IMR-90 (cell line): ENCODE data around the gene SENP6. TPM values are rescaled to one million over a fixed set of nuclear protein-coding genes. Genes with fewer than 3 reads are reported as not detected.

ENCODE experiments used
- ATAC-seq: fragments of 200-7000 bp; cut with Tn5 transposase; 2 replicates; pipeline ENCODE4 v1.9.1; 2020; ENCODE audit warnings: low read depth, mild to moderate bottlenecking, moderate library complexity
- BruUV-seq: library from RNA; stranded (reverse); fragments of 400-500 nt; replicated peaks from 2 replicates; lab custom pipeline; 2021; lab: Mats Ljungman, UMichigan
- CTCF ChIA-PET: fragments of 300-600 bp; formaldehyde crosslinking; extraction: SDS; loops from one replicate; lab custom pipeline; 2021; ENCODE audit warnings: antibody characterized with exemption; lab: Yijun Ruan, JAX
- POLR2A ChIA-PET: fragments of 300-600 bp; sonication (Branson Sonifier 250); formaldehyde crosslinking; loops from one replicate; lab custom pipeline; 2022; ENCODE audit warnings: antibody characterized with exemption; ENCODE audit not compliant: unreplicated experiment; lab: Charles Lee
- DNase-seq: peaks from one replicate; pipeline ENCODE4 v3.0.0; 2013
- H2AFZ ChIP-seq: replicated peaks from 2 replicates; pipeline ENCODE3; 2013; ENCODE audit warnings: low read length, mild to moderate bottlenecking; ENCODE audit not compliant: poor library complexity
- H2AK5ac ChIP-seq: 2 replicates; pipeline ENCODE4 v1.6.1; 2013; ENCODE audit warnings: low read depth, low read length, inconsistent platforms
- H2AK9ac ChIP-seq: replicated peaks from 2 replicates; pipeline ENCODE3; 2013; ENCODE audit warnings: mild to moderate bottlenecking, low read depth, low read length, moderate library complexity; ENCODE audit not compliant: poor library complexity
- H2BK120ac ChIP-seq: 2 replicates; pipeline ENCODE4 v1.6.1; 2013; ENCODE audit warnings: low read depth, low read length, inconsistent platforms
- H2BK15ac ChIP-seq: 3 replicates; pipeline ENCODE4 v1.6.1; 2013; ENCODE audit warnings: low read depth, low read length, inconsistent platforms
- H2BK20ac ChIP-seq: 2 replicates; pipeline ENCODE4 v1.6.1; 2013; ENCODE audit warnings: low read depth, mild to moderate bottlenecking, inconsistent platforms, low read length, moderate library complexity
- H2BK5ac ChIP-seq: 2 replicates; pipeline ENCODE4 v1.6.1; 2013; ENCODE audit warnings: mild to moderate bottlenecking, low read depth, low read length, inconsistent platforms; ENCODE audit not compliant: poor library complexity, severe bottlenecking
- H3K14ac ChIP-seq: replicated peaks from 2 replicates; pipeline ENCODE4 v1.6.1; 2013; ENCODE audit warnings: low read depth, low read length, inconsistent platforms
- H3K18ac ChIP-seq: 2 replicates; pipeline ENCODE4 v1.6.1; 2013; ENCODE audit warnings: low read depth, low read length, control low read depth
- H3K23ac ChIP-seq: 2 replicates; pipeline ENCODE4 v1.6.1; 2013; ENCODE audit warnings: low read depth, low read length, inconsistent platforms
- H3K27ac ChIP-seq: 2 replicates; pipeline ENCODE4 v1.5.1; 2013; ENCODE audit warnings: mild to moderate bottlenecking, control low read depth, low read length; ENCODE audit not compliant: insufficient read depth
- H3K27me3 ChIP-seq: 2 replicates; pipeline ENCODE4 v1.6.1; 2013; ENCODE audit warnings: low read length; ENCODE audit not compliant: control insufficient read depth, insufficient read depth
- H3K36me3 ChIP-seq: 2 replicates; pipeline ENCODE4 v1.6.1; 2013; ENCODE audit warnings: low read length, mixed read lengths; ENCODE audit not compliant: control insufficient read depth, insufficient read depth
- H3K4ac ChIP-seq: 2 replicates; pipeline ENCODE4 v1.6.1; 2013; ENCODE audit warnings: low read depth, low read length, inconsistent platforms
- H3K4me1 ChIP-seq: 2 replicates; pipeline ENCODE4 v1.6.1; 2013; ENCODE audit warnings: low read length, mixed read lengths; ENCODE audit not compliant: control insufficient read depth, insufficient read depth
- H3K4me2 ChIP-seq: 2 replicates; pipeline ENCODE4 v1.6.1; 2013; ENCODE audit warnings: low read depth, mild to moderate bottlenecking, control low read depth, low read length, moderate library complexity
- H3K4me3 ChIP-seq: 2 replicates; pipeline ENCODE4 v1.5.1; 2013; ENCODE audit warnings: low read depth, mild to moderate bottlenecking, control low read depth, low read length, moderate library complexity; ENCODE audit not compliant: insufficient read depth
- H3K56ac ChIP-seq: 2 replicates; pipeline ENCODE4 v1.6.1; 2013; ENCODE audit warnings: low read length, inconsistent platforms; ENCODE audit not compliant: insufficient read depth; ENCODE audit errors: extremely low read depth
- H3K79me1 ChIP-seq, 2 experiments: 2 replicates each; pipeline ENCODE4 v1.6.1; 2013; ENCODE audit warnings: low read length in 2 of 2, inconsistent platforms in 1 of 2, low read depth in 1 of 2
- H3K9ac ChIP-seq: 2 replicates; pipeline ENCODE4 v1.6.1; 2013; ENCODE audit warnings: low read depth, low read length, control low read depth
- H3K9me1 ChIP-seq: 2 replicates; pipeline ENCODE4 v1.6.1; 2013; ENCODE audit warnings: low read length, inconsistent platforms; ENCODE audit not compliant: insufficient read depth
- H3K9me3 ChIP-seq: 2 replicates; pipeline ENCODE4 v1.6.1; 2013; ENCODE audit warnings: low read length; ENCODE audit not compliant: control insufficient read depth, insufficient read depth
- H4K20me1 ChIP-seq: 2 replicates; pipeline ENCODE4 v1.6.1; 2013; ENCODE audit warnings: low read length, inconsistent platforms; ENCODE audit not compliant: insufficient read depth
- H4K5ac ChIP-seq: 2 replicates; pipeline ENCODE4 v1.6.1; 2013; ENCODE audit warnings: mild to moderate bottlenecking, low read depth, low read length, control low read depth
- H4K8ac ChIP-seq, 2 experiments: 2 replicates each; pipeline ENCODE4 v1.6.1; 2013; ENCODE audit warnings: low read depth in 2 of 2, low read length in 2 of 2, control low read depth in 1 of 2, inconsistent platforms in 1 of 2
- H4K91ac ChIP-seq: 2 replicates; pipeline ENCODE4 v1.6.1; 2013; ENCODE audit warnings: low read depth, low read length, inconsistent platforms; ENCODE audit not compliant: insufficient read depth
- CEBPB ChIP-seq: IDR thresholded peaks from 2 replicates; pipeline ENCODE4 v1.6.1; 2012; ENCODE audit warnings: low read depth, low read length, improper control_type of control experiment
- CHD1 ChIP-seq: IDR thresholded peaks from 2 replicates; pipeline ENCODE4 v1.6.1; 2012; ENCODE audit warnings: low read depth, low read length, improper control_type of control experiment
- ELK1 ChIP-seq: fragments of 150-350 bp; IDR thresholded peaks from 2 replicates; pipeline ENCODE4 v1.6.1; 2016; ENCODE audit warnings: low read depth, mild to moderate bottlenecking, low read length, moderate library complexity, borderline replicate concordance
- FOS ChIP-seq: fragments of 150-350 bp; IDR thresholded peaks from 2 replicates; pipeline ENCODE4 v1.6.1; 2016; ENCODE audit warnings: low read depth, low read length
- MAZ ChIP-seq: IDR thresholded peaks from 2 replicates; pipeline ENCODE4 v1.6.1; 2012; ENCODE audit warnings: low read depth, mild to moderate bottlenecking, low read length, improper control_type of control experiment, moderate library complexity, borderline replicate concordance
- NFE2L2 ChIP-seq: fragments of 150-350 bp; IDR thresholded peaks from 2 replicates; pipeline ENCODE4 v1.6.1; 2016; ENCODE audit warnings: low read depth, mild to moderate bottlenecking, low read length
- RAD21 ChIP-seq: IDR thresholded peaks from 2 replicates; pipeline ENCODE4 v1.6.1; 2012; ENCODE audit warnings: low read length, improper control_type of control experiment
- RCOR1 ChIP-seq: IDR thresholded peaks from 2 replicates; pipeline ENCODE4 v1.6.1; 2012; ENCODE audit warnings: mild to moderate bottlenecking, low read length, improper control_type of control experiment; ENCODE audit not compliant: insufficient replicate concordance
- SMC3 ChIP-seq: fragments of 150-350 bp; IDR thresholded peaks from 2 replicates; pipeline ENCODE4 v1.6.1; 2016; ENCODE audit warnings: low read depth, mild to moderate bottlenecking, antibody characterized with exemption, low read length, moderate library complexity
- dilution Hi-C: fragments of 300-500 bp; cut with HindIII; formaldehyde crosslinking; loops from one replicate; pipeline ENCODE4 v1.14.3; 2018; ENCODE audit warnings: low sequenced_read_pairs; ENCODE audit not compliant: unreplicated experiment
- in situ Hi-C: fragments of 300-500 bp; cut with MboI; formaldehyde crosslinking; loops from 3 replicates; pipeline ENCODE4 v1.14.3; 2019; ENCODE audit warnings: low sequenced_read_pairs, inconsistent platforms, mixed read lengths
- intact Hi-C: fragments of 100-400 bp; cut with micrococcal nuclease; formaldehyde crosslinking; loops from 2 replicates; pipeline ENCODE4 v1.10.0; 2022
- polyA plus RNA-seq, 3 experiments: library from polyadenylated mRNA; depleted of rRNA; stranded (reverse); fragments of >200 nt; gene quantifications; 2 replicates each; pipeline ENCODE4 v1.2.3, GENCODE V29; 2012; ENCODE audit warnings: low replicate concordance in 1 of 3
- total RNA-seq: library from RNA; depleted of rRNA; stranded (reverse); fragments of >200 nt; gene quantifications from 2 replicates; pipeline ENCODE4 v1.2.3, GENCODE V29; 2012
- TF ChIP-seq, protein P1 (sequence below): fragments of 150-350 bp; IDR thresholded peaks from 2 replicates; pipeline ENCODE4 v1.6.1; 2017; ENCODE audit warnings: mild to moderate bottlenecking, antibody characterized with exemption, low read length, low read depth
- TF ChIP-seq, protein P2 (sequence below): conservative IDR thresholded peaks from 2 replicates; pipeline ENCODE4 v1.5.1; 2012; ENCODE audit warnings: mild to moderate bottlenecking, low read depth, low read length, improper control_type of control experiment

Gene SENP6
- total and polyA plus RNA-seq, 2 of the 4 experiments (the other 2 are of a cell fraction) = 23.1 to 25.8 TPM

DNA sequence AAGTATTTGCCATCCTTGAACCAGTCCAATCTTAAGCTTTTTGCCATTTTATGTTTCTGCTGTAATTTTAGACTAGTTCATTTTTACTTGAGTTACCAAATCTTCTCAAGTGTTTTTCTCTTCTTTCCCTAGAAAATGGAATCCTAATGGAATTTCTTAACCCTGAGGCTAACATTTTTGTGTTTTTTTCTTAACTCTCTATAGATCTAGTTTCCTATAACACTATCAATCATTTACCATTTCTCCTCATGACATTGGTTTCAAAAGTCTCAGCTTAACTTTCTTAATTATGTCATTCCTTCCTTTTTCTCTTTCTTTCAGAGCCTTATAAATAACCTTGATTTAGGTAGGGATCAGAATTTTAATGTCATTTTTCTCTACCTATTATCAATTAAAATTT, 54.8 kb downstream of the SENP6 start:
- H3K9ac ChIP-seq = no peak overlapping the region
- no peaks in the 10 kb centered on the region; the same call in 1 of the 2 replicates for H3K4me1 ChIP-seq
- peaks cover 27% of the 10 kb centered on the region for H3K36me3 ChIP-seq
- H4K20me1 ChIP-seq = no peaks in the 10 kb centered on the region
- no peak overlapping the region for H4K8ac ChIP-seq
- no peak overlapping the region for H2AFZ ChIP-seq
- no peak overlapping the region for H3K14ac ChIP-seq
- H3K79me1 ChIP-seq = peaks cover 0 to 22% of the 10 kb centered on the region in 2 experiments; a peak in 3 of 4 replicates
- ChIA-PET POLR2A (no interaction called here), CTCF (interaction anchor here (0.6 to 1.1 kb wide), 3 partner anchors 8 to 186 kb away, joined by 3 to 7 read pairs (median 3); no protein-coding TSS in a partner anchor)
- in situ Hi-C loops = no loop called here
- no peak overlapping the region for H2BK120ac ChIP-seq
- H3K23ac ChIP-seq = no peak overlapping the region
- no peak overlapping the region for H2BK20ac ChIP-seq
- no peak for DNase-seq
- no peak overlapping the region for H4K91ac ChIP-seq
- H4K5ac ChIP-seq = no peak overlapping the region
- dilution Hi-C loops = no loop called here
- H3K56ac ChIP-seq = no peak overlapping the region
- no peak overlapping the region for H2AK5ac ChIP-seq
- no peaks in the 10 kb centered on the region; the same call in 1 of the 2 replicates for H3K9me1 ChIP-seq
- no peak overlapping the region for H2BK15ac ChIP-seq
- no peak overlapping the region for H2AK9ac ChIP-seq
- no peak overlapping the region for H3K4me3 ChIP-seq
- H3K27ac ChIP-seq = no peak overlapping the region
- intact Hi-C loops = no loop called here
- no peaks in the 10 kb centered on the region for H3K27me3 ChIP-seq
- TF ChIP-seq RAD21 (no peak), NFE2L2 (no peak), RCOR1 (no peak), ELK1 (no peak), CHD1 (no peak), CEBPB (no peak), FOS (no peak), SMC3 (no peak), MAZ (no peak)
- TF ChIP-seq, protein P1, sequence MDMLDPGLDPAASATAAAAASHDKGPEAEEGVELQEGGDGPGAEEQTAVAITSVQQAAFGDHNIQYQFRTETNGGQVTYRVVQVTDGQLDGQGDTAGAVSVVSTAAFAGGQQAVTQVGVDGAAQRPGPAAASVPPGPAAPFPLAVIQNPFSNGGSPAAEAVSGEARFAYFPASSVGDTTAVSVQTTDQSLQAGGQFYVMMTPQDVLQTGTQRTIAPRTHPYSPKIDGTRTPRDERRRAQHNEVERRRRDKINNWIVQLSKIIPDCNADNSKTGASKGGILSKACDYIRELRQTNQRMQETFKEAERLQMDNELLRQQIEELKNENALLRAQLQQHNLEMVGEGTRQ = no peak
- TF ChIP-seq, protein P2, sequence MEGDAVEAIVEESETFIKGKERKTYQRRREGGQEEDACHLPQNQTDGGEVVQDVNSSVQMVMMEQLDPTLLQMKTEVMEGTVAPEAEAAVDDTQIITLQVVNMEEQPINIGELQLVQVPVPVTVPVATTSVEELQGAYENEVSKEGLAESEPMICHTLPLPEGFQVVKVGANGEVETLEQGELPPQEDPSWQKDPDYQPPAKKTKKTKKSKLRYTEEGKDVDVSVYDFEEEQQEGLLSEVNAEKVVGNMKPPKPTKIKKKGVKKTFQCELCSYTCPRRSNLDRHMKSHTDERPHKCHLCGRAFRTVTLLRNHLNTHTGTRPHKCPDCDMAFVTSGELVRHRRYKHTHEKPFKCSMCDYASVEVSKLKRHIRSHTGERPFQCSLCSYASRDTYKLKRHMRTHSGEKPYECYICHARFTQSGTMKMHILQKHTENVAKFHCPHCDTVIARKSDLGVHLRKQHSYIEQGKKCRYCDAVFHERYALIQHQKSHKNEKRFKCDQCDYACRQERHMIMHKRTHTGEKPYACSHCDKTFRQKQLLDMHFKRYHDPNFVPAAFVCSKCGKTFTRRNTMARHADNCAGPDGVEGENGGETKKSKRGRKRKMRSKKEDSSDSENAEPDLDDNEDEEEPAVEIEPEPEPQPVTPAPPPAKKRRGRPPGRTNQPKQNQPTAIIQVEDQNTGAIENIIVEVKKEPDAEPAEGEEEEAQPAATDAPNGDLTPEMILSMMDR = no peak
- H3K4ac ChIP-seq = no peak overlapping the region
- H3K18ac ChIP-seq = no peak overlapping the region
- BruUV-seq = no TSS peak
- H3K4me2 ChIP-seq = no peak overlapping the region
- no peak overlapping the region for H2BK5ac ChIP-seq
- no peak for ATAC-seq
- no peaks in the 10 kb centered on the region for H3K9me3 ChIP-seq
